Psoas muscle (tissue), 8 donors: Measurements from ENCODE around the gene TYMP. TPM values are rescaled to one million over a fixed set of nuclear protein-coding genes. Genes with fewer than 3 reads are reported as not detected.

Source experiments
- ATAC-seq, 4 donors: fragments of 200-7000 bp; cut with Tn5 transposase; one replicate each; pipeline ENCODE4 v1.9.1; 2020; ENCODE audit warnings: moderate library complexity in 3 of 4, mild to moderate bottlenecking in 2 of 4
- DNase-seq, 2 donors: peaks; one replicate each; pipeline ENCODE4 v3.0.0-alpha.2; 2020
- H3K27ac ChIP-seq: fragments of 200-600 bp; one replicate; pipeline ENCODE4 v1.8.0; 2022
- H3K27me3 ChIP-seq, 3 donors: fragments of 200-600 bp in 1 of 3; one replicate each; pipeline versions ENCODE4 v1.6.1 to v1.8.0; 2013 to 2022; ENCODE audit warnings: low read length in 2 of 3, mild to moderate bottlenecking in 2 of 3, moderate library complexity in 1 of 3; ENCODE audit not compliant: insufficient read depth in 3 of 3
- H3K36me3 ChIP-seq, 2 donors: fragments of 200-600 bp in 1 of 2; one replicate each; pipeline versions ENCODE4 v1.6.1 to v1.8.0; 2013 to 2022; ENCODE audit warnings: low read depth in 1 of 2, mild to moderate bottlenecking in 1 of 2, moderate library complexity in 1 of 2; ENCODE audit not compliant: insufficient read depth in 1 of 2
- H3K4me1 ChIP-seq: fragments of 200-600 bp; one replicate; pipeline ENCODE4 v1.8.0; 2022
- H3K4me3 ChIP-seq: fragments of 200-600 bp; one replicate; pipeline ENCODE4 v1.8.0; 2022; ENCODE audit warnings: mild to moderate bottlenecking
- H3K9me3 ChIP-seq: fragments of 200-600 bp; one replicate; pipeline ENCODE4 v1.8.0; 2022
- WGBS, 3 donors: extraction: QIAGEN DNeasy Blood & Tissue Kit; methylation state at CpG; one replicate each; pipeline versions ENCODE4 v1.1.6 to v1.1.7; 2013; 5-methylcytosine and 5-hydroxymethylcytosine counted together
- intact Hi-C, 2 donors: fragments of 100-400 bp; cut with DNase I; formaldehyde crosslinking; loops; one replicate each; pipeline versions ENCODE4 v1.11.0 to v1.14.2; 2022
- polyA plus RNA-seq, 3 donors: library from polyadenylated mRNA; stranded (reverse); fragments of 200-250 nt; gene quantifications; one replicate each; pipeline ENCODE4 v1.2.3, GENCODE V29; 2013
- total RNA-seq, 4 donors: library from RNA; stranded (reverse); fragmentation: NEBNext Ultra II Directional in 2 of 4; extraction: Animal tissue kit (Norgen Biotek cat#: 25700) in 2 of 4; gene quantifications; one replicate each; pipeline versions ENCODE4 v1.2.1 to v1.2.4, GENCODE V29; 2021 to 2023
- TF ChIP-seq, protein P1 (sequence below): fragments of 200-600 bp; IDR thresholded peaks from one replicate; pipeline ENCODE4 v1.8.0; 2022; ENCODE audit warnings: antibody characterized with exemption
- donor health status: healthy with polysubstance abuse.
- donor health status: DM: no; HTN: no; CAD: no; lungs with moderate emphysema.
- donor health status: Bipolar disorder and iron deficiency.
- donor health status: healthy.
- donor health status: DM: yes; HTN: yes; CAD: no.
- donor health status: DM: no; HTN: no; CAD: no.
- donor health status: DM: no; HTN: no; CAD: no.
- donor health status: DM: yes; HTN: yes; CAD: no.

The TYMP gene
- total and polyA plus RNA-seq, 7 donors: 5.0 to 26.0 (median 12.0) TPM

DNA sequence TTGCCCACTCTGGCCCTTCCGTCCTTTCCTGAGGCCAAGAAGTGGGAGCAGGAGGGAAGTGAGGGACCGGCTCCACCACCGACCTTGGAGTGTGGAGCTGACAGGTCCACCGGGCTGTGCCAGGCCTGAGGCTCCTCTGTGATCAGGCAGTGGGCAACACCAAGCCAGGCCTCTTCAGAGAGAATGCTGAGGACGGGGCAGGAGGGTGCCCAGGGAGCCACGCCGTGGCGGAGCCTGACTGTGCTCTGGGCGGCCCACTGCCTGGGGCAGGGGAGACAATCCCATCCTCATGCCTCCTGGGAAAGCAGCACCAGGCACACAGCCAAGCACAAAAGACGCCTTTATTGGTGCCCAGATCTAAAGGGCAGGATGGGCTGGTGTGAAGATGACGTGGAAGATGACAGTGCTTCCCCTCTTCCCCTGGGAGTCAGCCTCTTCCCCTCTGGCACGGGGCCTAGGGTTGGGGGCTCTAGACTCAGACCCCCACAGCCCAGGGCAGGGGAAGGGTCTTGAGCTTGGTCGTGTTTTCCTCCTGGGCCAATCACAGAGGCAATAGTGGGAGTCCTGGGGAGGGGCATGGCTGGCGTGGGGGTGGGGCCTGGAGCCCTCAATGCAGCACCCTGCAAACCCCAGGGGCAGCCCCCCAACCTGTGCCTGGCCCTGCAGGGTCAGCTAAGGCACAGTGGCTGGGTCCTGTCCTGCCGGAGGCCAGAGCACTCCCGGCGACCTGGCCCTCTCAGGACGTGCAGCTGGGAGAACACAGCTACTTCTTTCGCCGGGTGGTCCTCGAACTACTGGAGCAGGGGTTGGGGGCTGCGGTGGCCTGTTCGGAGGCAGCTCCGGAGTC, 27.0 kb downstream of the TYMP start:
- Histone ChIP-seq H3K27me3 (no peaks in the 10 kb centered on the region), H3K27ac (no peak overlapping the region), H3K9me3 (no peaks in the 10 kb centered on the region), H3K4me1 (peaks cover 8% of the 10 kb centered on the region), H3K36me3 (peaks cover 0 to 31% of the 10 kb centered on the region in 2 donors), H3K4me3 (no peak overlapping the region)
- TF ChIP-seq, protein P1, sequence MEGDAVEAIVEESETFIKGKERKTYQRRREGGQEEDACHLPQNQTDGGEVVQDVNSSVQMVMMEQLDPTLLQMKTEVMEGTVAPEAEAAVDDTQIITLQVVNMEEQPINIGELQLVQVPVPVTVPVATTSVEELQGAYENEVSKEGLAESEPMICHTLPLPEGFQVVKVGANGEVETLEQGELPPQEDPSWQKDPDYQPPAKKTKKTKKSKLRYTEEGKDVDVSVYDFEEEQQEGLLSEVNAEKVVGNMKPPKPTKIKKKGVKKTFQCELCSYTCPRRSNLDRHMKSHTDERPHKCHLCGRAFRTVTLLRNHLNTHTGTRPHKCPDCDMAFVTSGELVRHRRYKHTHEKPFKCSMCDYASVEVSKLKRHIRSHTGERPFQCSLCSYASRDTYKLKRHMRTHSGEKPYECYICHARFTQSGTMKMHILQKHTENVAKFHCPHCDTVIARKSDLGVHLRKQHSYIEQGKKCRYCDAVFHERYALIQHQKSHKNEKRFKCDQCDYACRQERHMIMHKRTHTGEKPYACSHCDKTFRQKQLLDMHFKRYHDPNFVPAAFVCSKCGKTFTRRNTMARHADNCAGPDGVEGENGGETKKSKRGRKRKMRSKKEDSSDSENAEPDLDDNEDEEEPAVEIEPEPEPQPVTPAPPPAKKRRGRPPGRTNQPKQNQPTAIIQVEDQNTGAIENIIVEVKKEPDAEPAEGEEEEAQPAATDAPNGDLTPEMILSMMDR: no peak
- DNase-seq (no peak), ATAC-seq (no peak)
- intact Hi-C loops: loop anchor here in 1 of 2 donors (10.0 kb wide), 1 partner anchor 248 kb away; the partner anchor contains the start of gene HDAC10
- WGBS, 3 donors: 82 to 87% (median 86%) methylated on average over 23 to 24 of the region's 24 CpGs

DNA sequence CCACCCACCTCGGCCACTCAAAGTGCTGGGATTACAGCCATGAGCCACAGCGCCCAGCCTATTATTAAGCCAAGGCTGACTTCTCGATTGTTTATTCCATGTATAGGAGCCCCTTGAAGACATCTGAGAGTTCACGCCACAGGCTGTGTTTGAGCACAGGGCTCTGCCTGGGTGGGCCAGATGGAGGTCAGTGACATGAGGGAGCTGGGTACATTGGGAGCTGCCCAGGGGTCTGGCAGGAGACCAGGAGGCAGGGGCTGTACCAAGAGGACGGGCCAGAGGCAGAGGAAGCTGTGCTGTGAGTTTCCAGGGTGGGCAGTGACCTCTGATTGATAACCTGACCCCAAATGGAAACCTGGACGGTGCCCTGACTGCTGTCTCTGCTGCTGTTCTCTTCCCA, 27.7 kb downstream of the TYMP start:
- no peaks in the 10 kb centered on the region for H3K27me3 ChIP-seq
- H3K4me1 ChIP-seq: peaks cover 8% of the 10 kb centered on the region
- H3K27ac ChIP-seq: no peak overlapping the region
- H3K4me3 ChIP-seq: no peak overlapping the region
- WGBS, 3 donors: 61 to 76% (median 72%) methylated on average over 6 of the region's 6 CpGs
- H3K36me3 ChIP-seq: peaks cover 0 to 31% of the 10 kb centered on the region in 2 donors
- DNase-seq: no peak
- intact Hi-C loops: loop anchor here in 1 of 2 donors (10.0 kb wide), 1 partner anchor 247 kb away; the partner anchor contains the start of gene HDAC10
- no peak for ATAC-seq
- H3K9me3 ChIP-seq: no peaks in the 10 kb centered on the region
- TF ChIP-seq, protein P1: no peak

DNA sequence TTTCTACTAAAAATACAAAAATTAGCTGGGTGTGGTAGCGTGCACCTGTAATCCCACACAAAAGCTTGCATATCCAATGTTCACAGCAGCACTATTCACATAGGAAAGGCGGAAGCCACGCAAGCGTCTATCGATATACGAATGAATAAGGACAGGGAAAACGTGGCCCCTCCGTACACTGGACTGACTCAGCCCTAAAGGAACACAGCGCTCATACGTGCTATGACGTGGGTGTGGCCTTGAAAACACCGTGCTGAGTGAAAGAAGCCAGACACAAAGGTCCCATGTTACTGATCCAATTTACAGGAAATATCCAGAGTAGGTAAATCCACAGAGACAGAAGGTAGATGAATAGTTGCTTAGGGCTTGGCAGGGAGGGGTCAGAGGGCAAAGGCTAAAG, 29.4 kb downstream of the TYMP start:
- Histone ChIP-seq H3K27me3 (no peaks in the 10 kb centered on the region), H3K9me3 (no peaks in the 10 kb centered on the region), H3K4me3 (no peak overlapping the region), H3K27ac (no peak overlapping the region), H3K4me1 (no peaks in the 10 kb centered on the region), H3K36me3 (peaks cover 0 to 23% of the 10 kb centered on the region in 2 donors)
- intact Hi-C loops: loop anchor here in 1 of 2 donors (10.0 kb wide), 1 partner anchor 246 kb away; the partner anchor contains the start of gene HDAC10
- DNase-seq (no peak), ATAC-seq (no peak)
- WGBS, 3 donors: 86 to 93% (median 88%) methylated on average over 12 of the region's 12 CpGs
- TF ChIP-seq, protein P1: no peak

DNA sequence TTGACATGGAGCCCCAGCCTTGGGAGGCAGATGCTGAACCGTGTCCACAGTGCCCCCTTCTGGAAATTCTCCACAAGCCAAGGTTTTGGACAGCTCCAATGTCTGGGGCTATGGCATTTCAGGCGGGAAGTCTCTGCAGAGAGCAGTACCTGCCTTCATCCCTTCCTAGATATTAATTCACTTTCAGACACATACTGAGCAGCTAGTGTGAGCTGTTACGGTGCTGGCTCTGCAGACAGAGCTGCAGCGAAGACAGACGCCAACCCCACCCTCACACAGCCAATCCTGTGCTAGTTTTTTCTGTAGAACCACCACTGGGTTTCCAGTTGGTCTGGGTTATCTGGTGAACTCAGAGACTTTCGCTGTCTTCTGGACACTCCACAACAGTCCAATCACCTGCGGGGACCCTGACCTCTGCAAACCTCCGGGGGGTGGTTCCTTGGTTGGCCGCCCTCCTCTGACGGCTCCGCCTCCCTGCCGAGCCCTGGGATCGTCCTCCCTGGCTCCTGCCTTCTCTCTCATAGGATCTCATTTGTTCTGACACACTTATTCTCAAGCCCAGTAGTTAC, 31.4 kb downstream of the TYMP start:
- WGBS, 3 donors: 7 to 22% (median 8%) methylated on average over 13 of the region's 13 CpGs

More for the DNA sequence above, 31.4 kb downstream of the TYMP start:
- no peak overlapping the region for H3K27ac ChIP-seq
- TF ChIP-seq, protein P1: peak; percentile 40
- H3K4me3 ChIP-seq: no peak overlapping the region
- H3K9me3 ChIP-seq: no peaks in the 10 kb centered on the region
- no peaks in the 10 kb centered on the region for H3K27me3 ChIP-seq
- peak; percentile 52 to 74 (median 64) for ATAC-seq
- H3K4me1 ChIP-seq: no peaks in the 10 kb centered on the region
- intact Hi-C loops: loop anchor here in 1 of 2 donors (5.0 kb wide), 1 partner anchor 136 kb away; no protein-coding TSS in a partner anchor
- no peak for DNase-seq
- peaks cover 0 to 10% of the 10 kb centered on the region in 2 donors for H3K36me3 ChIP-seq
